A172 (cell line): ENCODE measurements around the gene RIPK4. TPM values are rescaled to one million over a fixed set of nuclear protein-coding genes. Genes with fewer than 3 reads are reported as not detected.

Experiments
- DNase-seq: peaks from one replicate; pipeline ENCODE4 v3.0.0-alpha.2; 2015; ENCODE audit warnings: low spot score
- total RNA-seq: library from RNA; depleted of rRNA; stranded (reverse); fragments of >200 nt; shearing (Covaris generic); gene quantifications from 2 replicates; pipeline ENCODE4 v1.2.3, GENCODE V29; 2014; rRNA removed

The RIPK4 gene
- 0.07 and 0.55 TPM in 2 replicates for total RNA-seq

DNA sequence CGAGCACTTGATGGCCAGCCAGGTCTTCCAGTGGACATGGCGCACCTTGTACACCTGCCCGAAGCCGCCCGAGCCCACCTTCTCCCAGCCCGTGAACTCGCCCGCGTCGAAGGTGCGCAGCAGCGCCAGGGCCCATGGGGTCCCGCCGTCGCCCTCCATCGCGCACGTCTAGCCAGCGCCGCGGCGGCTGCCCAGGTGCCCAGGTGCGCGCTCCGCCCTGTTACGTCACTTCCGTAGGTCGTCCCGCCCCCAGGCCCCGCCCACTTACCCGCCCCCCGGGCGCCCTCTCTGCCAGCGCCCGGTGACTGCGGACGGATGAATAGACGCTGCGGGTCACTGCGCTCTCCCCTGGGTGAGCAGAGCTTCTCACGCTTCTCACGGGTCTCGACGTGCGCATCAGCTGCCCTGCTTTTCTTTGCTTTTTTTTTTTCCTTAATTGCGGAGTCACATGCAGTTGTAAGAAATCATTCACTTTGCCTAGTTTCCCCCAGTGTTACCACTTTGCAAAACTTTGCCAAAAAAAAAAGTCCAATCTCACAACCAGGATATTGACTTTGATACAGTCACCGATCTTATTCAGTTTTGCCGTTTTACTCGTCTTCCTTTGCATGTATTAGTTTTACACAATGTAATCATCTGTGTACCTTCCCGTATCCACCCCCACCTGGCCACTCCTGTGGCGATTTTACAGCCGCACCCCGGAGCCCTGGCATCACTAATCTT is at the start of gene RIPK4:
TSS of gene RIPK4 (minus strand) at position 170 of the 723 bp plus-strand sequence. CDS start at position 159, 11 bp downstream.
- DNase-seq = no peak

DNA sequence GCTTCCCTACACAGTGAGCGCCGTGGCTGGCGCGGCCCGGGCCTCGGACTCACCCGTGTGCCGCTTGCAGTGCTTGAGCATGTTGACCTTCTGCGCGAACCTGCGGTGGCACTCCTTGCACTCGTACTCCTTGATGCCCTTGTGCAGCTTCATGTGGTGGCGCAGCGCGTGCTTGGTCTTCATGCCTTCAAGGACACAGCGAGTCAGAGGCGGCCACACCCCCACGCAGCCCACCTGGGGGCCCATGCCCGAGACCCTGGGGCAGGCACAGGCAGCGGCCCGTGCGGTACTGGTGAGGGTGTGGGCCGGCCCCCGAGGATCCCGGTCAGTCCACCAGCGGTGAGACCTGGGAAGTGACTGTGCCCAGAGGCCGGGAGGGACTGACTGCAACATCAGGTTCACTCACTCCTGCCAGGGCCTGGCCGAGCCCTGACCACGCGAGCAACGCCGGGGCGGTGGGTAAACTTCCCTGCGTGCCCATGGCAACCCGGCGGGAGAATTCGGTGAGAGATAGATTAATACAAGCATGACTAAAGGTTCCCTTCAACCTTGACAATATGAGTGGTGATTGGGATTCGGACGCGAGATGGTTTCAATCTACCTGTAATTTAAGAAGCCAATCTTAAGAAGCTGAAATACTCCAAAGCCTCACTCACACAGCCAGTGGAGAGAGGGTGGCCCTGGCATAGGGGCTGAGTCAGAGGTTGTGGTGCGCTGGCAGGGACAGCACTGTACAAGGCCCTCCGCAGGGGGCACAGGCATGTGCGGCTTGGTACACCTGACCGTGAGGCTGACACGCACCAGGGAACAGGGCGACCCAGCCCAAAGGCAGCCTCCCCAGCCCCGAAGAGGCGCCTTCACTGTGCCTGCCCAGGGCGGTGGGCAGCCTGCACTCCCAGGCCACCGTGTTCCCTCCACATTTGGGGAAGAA is 49.1 kb upstream of the RIPK4 start:
- DNase-seq = no peak

DNA sequence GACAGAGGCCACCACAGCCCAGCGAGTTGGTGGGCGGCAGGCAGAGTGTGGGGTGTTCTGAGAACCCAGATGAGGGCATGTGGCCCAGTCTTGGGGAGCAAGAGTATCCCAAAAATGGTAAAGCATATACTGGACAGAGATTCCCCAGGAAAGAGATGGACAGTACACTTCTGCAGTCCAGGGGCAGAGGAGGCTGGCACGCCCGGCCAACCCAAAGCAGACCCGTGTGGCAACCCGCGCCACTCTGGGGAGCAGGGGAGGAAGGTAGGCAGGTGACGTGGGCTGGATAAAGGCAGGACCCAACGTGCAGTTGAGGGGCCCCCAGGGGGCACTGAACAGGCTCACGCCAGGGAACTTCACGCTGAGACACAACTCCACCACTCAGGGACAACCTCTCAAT is 46.4 kb upstream of the RIPK4 start:
- no peak for DNase-seq

DNA sequence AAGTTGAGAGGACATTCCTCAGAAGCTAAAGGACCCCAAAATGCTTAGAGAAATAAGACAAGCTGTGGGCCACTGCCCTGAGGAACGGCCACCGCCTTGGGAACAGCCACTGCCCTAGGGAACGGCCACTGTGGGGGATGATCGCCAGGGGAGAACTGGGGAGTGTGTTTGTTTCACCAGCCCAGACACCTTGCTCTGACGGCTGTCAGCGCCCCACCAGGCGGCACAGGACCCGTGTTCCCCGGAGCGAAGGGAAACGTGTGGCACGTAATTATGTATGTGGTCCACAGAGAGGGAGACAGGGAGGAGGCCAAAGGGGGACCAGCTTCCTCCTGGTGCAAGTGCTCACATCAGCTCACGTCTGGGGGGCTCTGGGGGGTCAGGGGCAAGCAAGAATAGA is 45.8 kb upstream of the RIPK4 start:
- DNase-seq = no peak

DNA sequence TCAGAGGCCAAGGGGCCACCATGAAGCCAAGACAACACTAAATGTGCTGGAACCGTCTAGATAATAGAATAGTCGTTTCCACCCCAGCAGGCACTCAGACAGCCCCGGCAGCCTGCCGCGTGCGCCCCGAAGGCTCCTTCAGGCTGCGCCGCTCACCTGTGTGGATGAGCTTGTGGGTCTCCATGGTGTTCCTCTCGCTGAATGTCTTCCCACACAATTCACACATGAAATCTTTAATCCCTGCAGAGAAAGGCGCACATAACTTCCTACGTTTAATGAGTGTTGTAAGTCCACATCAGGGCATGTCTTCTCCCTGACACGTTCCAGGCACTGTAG is 43.7 kb upstream of the RIPK4 start:
- DNase-seq = no peak

DNA sequence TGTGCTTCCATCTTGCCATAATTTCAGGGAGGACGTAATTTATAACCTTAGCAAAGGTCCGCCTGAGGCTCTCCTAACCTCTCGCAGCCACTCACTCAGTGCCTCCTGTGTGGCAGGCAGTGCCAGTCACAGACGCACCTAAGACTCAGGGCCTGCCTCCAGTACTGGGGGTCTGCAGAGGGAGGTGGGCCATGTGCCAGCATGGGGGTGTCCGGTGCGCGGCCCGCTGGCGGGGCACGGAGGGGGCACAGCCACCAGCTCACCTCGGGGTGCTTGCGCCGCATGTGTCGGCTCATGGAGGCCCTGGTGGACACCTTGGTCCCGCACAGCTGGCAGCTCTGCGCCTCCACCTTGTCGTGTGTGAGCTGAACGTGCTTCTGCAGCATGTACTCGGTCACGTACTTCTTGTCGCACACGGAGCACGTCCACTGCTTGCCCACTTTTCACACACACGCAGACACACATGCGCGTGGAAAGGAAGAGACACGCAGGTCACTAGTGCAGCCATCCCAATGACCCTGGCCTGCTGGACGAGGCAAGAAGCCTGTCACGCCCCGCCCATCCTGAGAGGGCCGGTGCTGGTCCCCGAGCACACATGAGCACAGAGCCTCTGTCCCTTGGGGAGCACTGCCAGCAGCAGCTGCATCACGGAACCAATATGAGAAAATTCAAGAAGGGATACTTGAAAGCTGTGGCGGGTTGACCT is 43.2 kb upstream of the RIPK4 start:
- DNase-seq = no peak

DNA sequence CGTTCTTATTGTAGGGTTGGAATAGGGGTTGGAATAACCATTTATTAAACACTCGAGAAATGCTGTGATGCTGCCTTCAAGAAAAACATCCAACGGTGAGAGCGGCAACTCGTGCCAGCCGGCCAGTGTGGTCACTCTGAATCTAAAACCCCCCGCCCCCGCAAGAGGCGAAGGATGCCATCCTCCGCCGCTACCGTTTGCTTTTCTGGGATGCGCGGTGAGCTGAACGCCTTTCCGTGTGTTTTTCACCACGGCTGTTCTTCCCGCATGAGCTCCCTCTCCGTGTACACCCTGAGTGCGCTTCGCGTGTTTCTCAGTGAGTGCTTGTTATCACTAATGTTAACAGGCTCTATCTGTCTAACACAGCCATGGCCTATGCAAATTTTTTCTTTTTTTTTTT is 42.0 kb upstream of the RIPK4 start:
- DNase-seq = no peak

DNA sequence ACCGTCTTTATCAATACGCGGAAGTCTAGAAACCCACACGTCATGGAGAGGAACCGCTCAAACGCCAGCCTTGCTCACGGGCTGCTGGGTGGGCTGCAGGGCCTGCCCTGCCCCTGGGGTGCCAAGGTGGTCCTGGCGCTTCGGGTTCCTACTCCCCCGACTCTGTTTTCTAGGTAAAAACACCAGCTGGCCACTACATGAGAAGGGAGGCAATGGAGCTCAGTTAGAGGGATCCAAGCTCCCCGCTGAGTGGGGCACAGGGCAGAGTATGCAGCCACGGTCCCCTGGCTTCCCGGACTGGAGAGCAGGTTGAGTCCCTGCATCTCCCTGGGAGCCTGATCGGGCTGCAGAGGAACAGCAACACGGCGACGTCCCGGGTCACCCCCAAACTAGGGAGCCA is 41.2 kb upstream of the RIPK4 start:
- DNase-seq = no peak

DNA sequence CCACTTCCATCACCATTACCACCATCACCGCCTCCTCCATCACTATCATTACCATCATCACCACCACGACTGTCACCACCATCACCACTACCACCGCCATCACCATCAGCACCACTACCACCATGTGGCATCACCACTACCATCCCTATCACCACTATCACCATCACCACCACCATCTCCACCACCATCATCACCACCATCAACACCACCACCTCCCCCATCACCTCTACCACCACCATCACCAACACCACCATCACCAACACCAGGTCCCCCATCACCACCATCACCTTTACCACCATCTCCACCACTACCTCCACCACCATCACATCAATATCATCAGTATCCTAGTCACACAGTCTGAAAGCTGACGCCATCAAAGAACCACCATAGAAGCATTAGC is 39.9 kb upstream of the RIPK4 start:
- DNase-seq = no peak

DNA sequence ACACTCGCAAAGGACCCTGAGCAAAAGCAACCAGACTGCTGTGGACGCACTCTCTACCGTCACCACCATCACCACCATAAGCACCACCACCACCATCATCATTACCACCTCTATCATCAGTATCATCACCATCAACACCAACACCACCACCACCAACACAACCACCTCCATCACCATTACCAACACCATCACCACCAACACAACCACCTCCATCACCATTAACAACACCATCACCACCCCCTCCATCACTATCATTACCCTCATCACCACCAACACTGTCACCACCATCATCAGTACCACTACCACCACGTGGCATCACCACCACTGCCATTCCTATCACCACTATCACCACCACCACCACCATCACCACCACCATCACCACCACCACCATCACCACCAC is 38.8 kb upstream of the RIPK4 start:
- DNase-seq = no peak

DNA sequence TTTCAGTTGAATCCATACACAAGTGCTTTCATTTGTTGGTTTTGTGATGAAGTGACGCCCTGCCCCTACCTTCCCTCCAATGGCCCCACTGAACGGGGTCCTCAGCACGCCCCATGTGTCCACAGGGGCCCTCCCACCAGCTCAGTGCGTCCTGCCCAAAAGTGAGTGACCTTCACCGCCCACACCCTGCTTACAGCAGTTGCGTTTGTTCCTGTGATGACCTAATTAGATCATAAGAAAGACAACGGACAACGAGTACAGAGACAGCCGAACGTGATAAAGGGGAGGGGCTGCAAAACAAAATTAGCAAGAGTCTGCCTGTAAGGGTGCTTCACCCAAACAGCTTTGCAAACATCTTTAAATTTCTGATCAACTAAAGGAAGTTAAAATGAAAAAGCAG is 38.2 kb upstream of the RIPK4 start:
- no peak for DNase-seq

DNA sequence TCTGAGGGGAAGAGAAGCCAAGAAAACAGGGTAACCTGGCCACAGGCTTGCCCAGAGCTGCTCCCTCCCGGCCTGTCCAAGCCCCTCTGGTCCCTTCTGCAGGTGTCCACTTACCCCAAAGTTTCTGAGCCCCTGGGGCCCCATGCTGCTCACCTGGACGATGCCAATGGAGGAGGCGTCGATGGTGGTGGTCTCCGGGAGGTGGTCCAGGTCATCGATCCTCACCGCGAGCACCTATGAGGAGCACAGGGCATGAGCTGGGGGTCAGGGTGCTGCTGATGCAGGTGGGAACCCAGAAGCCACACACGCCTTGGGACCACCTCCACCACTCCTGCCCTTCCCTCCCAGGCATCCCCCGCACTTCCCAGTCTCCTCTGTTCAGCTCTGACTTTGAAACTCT is 37.5 kb upstream of the RIPK4 start:
- DNase-seq = no peak

DNA sequence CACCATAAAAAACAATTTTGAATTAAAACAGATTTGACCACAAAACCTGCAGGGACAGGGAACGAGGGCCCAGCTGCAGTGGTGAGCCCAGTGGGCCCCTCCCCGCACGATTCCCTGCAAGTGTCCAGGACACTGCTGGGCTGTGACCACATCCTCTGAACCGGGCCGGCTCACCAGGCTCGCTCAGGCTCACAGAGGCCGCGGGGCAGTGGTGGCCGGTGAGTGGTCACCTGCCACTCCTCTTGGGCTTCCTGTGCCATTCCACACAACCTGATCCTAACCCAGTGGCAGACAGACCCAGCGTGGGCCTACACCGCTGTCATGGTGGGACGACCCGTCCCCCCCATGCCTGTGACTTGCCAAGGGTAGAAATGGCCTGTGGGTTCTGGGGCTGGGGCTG is 36.5 kb upstream of the RIPK4 start:
- DNase-seq = peak; percentile 64

DNA sequence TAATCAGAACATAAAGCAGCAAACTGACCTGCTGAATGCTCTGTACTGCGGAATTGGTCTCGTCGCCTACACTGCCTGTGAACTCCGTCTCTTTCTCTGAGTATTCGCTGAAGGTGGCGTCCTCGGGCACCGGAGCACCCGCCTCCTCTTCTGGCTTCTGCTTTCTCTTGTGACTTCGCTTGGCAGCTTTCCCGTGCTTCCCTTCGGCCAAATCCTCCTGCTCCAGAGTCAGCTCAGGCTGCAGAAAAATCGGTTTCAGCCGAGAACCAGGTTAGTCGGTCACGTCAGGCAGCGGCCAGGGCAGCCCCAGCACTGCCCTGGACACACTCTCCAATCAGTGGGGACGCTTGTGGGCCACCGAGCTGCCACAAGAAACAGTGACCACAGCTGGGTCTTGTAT is 35.8 kb upstream of the RIPK4 start:
- DNase-seq = peak; percentile 21

DNA sequence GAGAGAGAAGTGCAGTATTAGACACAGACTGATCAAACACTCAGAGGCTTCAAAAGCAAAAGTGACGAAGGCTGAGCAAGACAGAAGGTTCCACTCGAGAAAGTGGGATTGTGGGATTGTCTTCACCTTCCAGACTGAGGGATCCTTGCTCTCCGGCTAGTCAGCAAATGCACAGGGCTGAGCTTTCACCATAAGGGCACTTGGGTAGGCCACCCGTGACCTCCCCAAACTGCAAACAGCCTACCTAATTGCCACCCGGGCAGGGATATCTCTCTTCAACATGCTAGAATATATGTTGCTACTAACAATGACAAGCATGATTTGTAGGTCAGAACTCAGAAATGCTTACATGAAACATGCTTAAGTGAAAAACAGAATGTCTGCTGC is 35.3 kb upstream of the RIPK4 start:
- no peak for DNase-seq

DNA sequence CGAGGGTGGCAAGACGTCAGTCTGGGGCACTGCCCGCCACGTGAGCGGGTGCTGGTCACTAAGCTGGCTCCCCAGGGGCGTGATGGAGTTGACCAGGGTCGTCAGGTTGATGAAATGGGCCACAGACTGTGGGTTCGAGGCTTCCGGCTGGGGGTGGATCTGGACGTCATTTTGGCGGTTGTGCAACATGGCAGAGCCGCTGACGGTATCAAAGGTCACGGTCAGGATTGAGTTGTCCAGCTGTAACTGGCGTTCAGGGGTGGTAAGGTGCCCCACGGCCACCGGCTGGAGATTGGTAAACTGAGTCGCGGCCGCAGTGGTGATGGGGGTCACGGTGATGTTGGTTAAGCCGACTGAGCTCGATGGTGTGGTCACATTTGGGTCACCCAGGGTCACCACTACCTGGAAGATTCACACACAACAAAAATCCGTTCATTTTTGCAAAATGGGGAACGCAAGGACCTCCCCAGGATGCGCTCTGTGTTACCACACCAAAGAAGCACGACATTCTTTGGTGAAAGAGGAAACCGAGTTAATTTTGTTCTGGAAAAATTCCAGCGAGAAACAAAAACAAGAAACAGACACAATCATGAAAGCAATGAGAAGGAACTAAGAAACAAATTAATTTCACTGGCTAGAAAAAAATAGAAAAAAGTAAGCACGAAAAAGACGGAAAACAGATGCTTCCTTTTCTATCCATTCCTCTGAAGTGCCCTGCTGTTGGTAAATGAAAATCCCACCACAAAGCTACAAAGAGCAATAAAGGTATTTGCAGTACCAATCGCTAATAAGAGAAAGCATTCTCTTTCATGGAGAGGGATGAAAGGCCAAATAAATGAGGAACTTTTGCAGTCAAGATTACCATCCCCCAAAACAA is 34.7 kb upstream of the RIPK4 start:
- no peak for DNase-seq

DNA sequence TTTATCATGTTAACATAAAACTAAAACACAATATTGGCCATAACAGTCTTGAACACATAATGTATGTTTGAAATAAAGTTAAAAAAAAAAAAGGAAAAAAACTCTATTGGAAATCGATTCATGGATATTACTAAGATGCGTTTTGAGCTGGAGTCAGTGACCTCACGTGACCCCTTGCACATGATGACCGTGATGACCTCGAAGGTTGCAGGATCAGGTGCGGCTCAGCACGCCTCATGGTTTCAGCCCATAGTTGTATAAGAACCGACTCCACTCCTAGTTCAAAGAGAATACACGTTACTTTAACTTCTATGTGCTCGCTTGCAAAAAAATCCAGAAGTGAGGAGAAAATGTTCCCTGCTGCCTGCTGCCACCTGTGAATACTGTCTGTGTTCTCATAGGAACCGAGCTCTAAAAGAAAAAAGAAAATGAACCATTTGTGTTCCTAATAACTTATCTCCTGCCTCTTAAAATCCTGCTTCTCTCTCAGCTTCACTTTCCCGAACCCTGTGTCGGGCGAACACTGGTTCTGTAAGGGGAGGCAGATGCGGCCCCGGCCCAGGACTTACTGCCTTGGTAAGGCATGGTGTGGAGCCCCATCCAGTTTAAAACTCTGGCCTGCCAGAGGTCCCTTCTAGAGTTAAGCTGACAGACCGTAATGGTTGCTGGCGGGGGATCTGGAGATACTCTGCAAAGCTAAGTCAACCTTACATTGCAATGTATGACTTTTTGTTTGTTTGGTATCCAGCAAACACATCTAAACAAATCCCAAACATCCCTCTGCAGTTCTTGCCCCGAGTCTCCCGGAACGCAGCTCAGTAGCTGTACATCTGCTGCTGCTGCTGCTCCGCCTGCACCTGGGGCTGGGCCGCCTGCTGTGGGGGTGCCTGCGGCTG is 33.8 kb upstream of the RIPK4 start:
- no peak for DNase-seq

DNA sequence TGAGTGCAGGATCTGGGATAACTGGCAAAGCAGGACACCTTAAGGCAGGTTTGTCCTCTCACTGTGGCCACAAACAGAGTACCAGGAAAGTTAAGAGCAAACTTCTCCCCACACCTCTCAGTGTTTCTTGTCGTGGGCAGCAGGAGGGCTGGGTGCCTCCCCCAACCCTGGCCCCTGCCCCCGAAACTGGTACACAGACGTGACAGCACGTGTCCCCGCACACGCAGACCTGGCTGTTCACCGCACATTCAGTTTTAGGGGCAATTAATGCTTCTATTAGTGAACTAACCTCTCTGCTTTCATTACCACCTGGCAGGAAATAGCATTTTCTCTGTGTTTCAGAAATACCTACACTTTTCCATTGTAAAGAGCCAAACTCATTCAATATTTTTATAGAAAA is 32.9 kb upstream of the RIPK4 start:
- no peak for DNase-seq

DNA sequence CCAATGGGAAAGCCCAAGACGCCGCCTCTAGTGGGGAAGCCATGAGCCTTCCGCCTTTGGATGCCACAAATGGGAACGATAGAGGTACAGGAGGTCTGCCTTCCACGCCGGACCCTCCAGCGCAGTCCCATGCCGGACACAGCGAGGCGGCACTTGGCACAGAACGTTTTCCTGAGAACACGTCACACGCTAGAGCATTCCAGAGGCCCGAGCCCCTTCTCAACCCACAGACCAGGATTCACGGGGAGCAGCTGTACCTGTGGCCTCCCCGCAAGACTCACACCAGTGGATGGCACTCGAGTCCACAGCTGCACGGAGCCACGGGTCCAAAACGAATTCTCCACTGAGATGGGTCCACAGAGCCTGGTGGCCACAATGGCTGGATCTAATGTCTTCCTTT is 31.5 kb upstream of the RIPK4 start:
- no peak for DNase-seq

DNA sequence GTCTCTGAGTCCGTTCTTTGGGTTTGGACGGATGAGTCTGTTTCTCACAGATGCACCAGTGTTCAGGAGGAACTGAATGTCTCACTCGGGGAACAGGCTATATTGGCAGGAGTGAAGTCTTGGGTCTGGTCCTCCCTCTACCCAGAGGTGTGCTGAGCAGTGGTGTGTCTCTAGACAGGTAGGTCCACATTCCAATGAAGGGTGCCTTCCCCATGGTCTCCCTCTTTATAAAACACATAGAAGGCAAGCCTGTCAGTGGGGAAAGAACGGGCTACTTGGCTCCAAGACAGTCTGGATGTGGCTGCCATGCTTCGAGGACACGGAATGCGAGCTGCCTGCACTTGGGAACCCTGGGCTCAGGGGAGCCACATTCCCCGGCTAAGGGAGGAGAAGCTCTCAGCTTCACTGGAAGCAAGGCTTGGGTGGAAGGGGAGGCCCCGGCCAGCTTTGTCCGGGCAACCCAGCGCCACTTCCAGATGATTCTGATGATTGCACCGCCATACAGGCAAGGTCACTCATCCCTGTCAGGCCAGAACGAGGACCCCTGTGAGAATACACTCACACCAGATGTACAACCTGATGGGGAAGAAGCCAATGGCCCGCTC is 29.7 kb upstream of the RIPK4 start:
- no peak for DNase-seq
